NT2/D1 (cell line): ENCODE data around the gene NFIX.

Experiments
- SUZ12 ChIP-seq: IDR thresholded peaks from 2 replicates; pipeline ENCODE4 v1.6.1; 2011; ENCODE audit not compliant: insufficient read length, insufficient read depth; ENCODE audit errors: extremely low read depth
- YY1 ChIP-seq: IDR thresholded peaks from 2 replicates; pipeline ENCODE4 v1.6.1; 2011; ENCODE audit not compliant: insufficient read length, insufficient read depth
- ZNF274 ChIP-seq: IDR thresholded peaks from 2 replicates; pipeline ENCODE4 v1.6.1; 2011; ENCODE audit warnings: mild to moderate bottlenecking, low read depth, low read length

- TF ChIP-seq SUZ12 = no peak
- no peak for TF ChIP-seq YY1
- TF ChIP-seq ZNF274 = no peak
Observed at GRCh38 chr19:13033244-13033643, 38.0 kb downstream of the NFIX start.
